ENCODE data around the gene TSSK3.

The TSSK3 gene

DNA sequence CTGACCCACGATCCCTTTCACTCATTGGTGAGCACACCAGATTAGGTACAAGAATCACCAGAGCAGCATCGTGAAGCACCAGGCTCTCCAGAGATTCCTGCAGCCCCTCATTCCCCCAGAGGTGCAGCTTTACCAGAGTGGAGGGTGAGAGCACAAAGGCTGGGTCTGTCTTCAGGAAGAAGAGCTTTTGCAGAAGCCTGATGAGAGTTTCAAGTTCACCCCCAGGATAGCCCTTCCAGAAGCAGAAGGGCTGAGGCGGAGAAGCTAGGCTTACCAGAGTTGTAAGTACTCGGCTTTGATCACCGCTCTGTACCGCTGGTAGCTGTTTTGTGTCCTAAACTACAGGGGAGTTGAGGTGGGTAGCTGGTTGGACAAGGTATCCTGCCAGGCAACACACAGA, 3.1 kb downstream of the TSSK3 start:
- Histone ChIP-seq H3K4me3 (ENCODE audit: low read depth, low read length) (no peak overlapping the region), H3K27ac (ENCODE audit: low read depth, low read length) (no peak overlapping the region), H3K27me3 (ENCODE audit: control insufficient read depth, insufficient read depth, low read length) (peaks cover 13% of the 10 kb centered on the region), H3K9me3 (ENCODE audit: control insufficient read depth, insufficient read depth, low read depth, low read length) (no peaks in the 10 kb centered on the region), H3K36me3 (ENCODE audit: control insufficient read depth, insufficient read depth, low read length) (peaks cover 58% of the 10 kb centered on the region), H3K4me1 (ENCODE audit: control insufficient read depth, insufficient read depth, low read length) (0 out of 2 replicates have a peak, but pooled peaks cover 10% of the 10 kb centered on the region), H3K9ac (ENCODE audit: low read length) (no peak overlapping the region)

- Histone ChIP-seq H3K9me3 (ENCODE audit: control insufficient read depth, insufficient read depth, low read depth, low read length) (no peaks in the 10 kb centered on the region), H3K4me3 (ENCODE audit: low read depth, low read length) (no peak overlapping the region), H3K36me3 (ENCODE audit: control insufficient read depth, insufficient read depth, low read length) (peaks cover 75% of the 10 kb centered on the region), H3K9ac (ENCODE audit: low read length) (no peak overlapping the region), H3K27me3 (ENCODE audit: control insufficient read depth, insufficient read depth, low read length) (no peaks in the 10 kb centered on the region), H3K4me1 (ENCODE audit: control insufficient read depth, insufficient read depth, low read length) (no peaks in the 10 kb centered on the region), H3K27ac (ENCODE audit: low read depth, low read length) (no peak overlapping the region)
Observed at GRCh38 chr1:32367912-32368635, 5.7 kb downstream of the TSSK3 start.

DNA sequence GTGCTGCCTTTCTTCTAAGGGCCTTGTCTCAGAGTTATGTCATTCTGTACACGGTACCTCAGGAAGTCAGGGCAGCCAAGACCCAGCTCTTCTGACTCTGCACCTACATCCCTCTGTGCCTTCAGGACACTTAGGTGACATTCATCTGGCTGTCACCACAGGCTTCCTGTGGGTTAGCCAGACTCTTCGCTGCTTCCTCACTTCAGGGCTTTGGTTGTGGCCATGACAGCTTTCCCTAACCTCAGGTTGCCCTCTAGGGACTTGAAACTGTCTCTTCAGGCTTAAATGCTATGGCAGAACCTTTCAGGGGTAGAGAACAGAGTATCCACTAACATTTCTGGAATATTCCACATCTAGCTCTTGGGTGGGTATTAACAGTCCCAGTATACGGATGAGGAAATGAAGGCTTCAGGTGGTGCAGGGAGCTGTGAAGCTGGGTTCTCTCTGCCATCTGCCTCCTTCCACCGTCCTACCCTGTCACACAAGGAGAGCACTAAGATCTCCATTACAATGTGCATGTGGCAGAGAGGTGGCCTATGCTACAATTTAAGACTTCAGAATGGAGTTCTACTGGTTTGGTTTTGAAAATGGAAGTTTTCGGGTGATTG, 9.9 kb downstream of the TSSK3 start:
- peaks cover 80% of the 10 kb centered on the region for H3K36me3 ChIP-seq (ENCODE audit: control insufficient read depth, insufficient read depth, low read length)
- no peaks in the 10 kb centered on the region for H3K9me3 ChIP-seq (ENCODE audit: control insufficient read depth, insufficient read depth, low read depth, low read length)
- no peak overlapping the region for H3K27ac ChIP-seq (ENCODE audit: low read depth, low read length)
- no peak overlapping the region for H3K9ac ChIP-seq (ENCODE audit: low read length)
- H3K4me1 ChIP-seq (ENCODE audit: control insufficient read depth, insufficient read depth, low read length), result no peaks in the 10 kb centered on the region
- no peaks in the 10 kb centered on the region for H3K27me3 ChIP-seq (ENCODE audit: control insufficient read depth, insufficient read depth, low read length)
- no peak overlapping the region for H3K4me3 ChIP-seq (ENCODE audit: low read depth, low read length)

GRCh38 chr1:32373996-32374592, 11.8 kb downstream of the TSSK3 start:
- H3K9ac ChIP-seq (ENCODE audit: low read length), result no peak overlapping the region
- H3K36me3 ChIP-seq (ENCODE audit: control insufficient read depth, insufficient read depth, low read length), result peaks cover 80% of the 10 kb centered on the region
- H3K27ac ChIP-seq (ENCODE audit: low read depth, low read length), result no peak overlapping the region

GRCh38 chr1:32376199-32376598, 13.9 kb downstream of the TSSK3 start:
- Histone ChIP-seq H3K4me1 (ENCODE audit: control insufficient read depth, insufficient read depth, low read length) (no peaks in the 10 kb centered on the region), H3K27me3 (ENCODE audit: control insufficient read depth, insufficient read depth, low read length) (no peaks in the 10 kb centered on the region), H3K36me3 (ENCODE audit: control insufficient read depth, insufficient read depth, low read length) (peaks cover 95% of the 10 kb centered on the region), H3K9ac (ENCODE audit: low read length) (no peak overlapping the region), H3K4me3 (ENCODE audit: low read depth, low read length) (no peak overlapping the region), H3K9me3 (ENCODE audit: control insufficient read depth, insufficient read depth, low read depth, low read length) (no peaks in the 10 kb centered on the region), H3K27ac (ENCODE audit: low read depth, low read length) (no peak overlapping the region)

More at GRCh38 chr1:32373996-32374592, 11.8 kb downstream of the TSSK3 start:
- H3K9me3 ChIP-seq (ENCODE audit: control insufficient read depth, insufficient read depth, low read depth, low read length), result no peaks in the 10 kb centered on the region
- H3K27me3 ChIP-seq (ENCODE audit: control insufficient read depth, insufficient read depth, low read length), result no peaks in the 10 kb centered on the region
- no peaks in the 10 kb centered on the region for H3K4me1 ChIP-seq (ENCODE audit: control insufficient read depth, insufficient read depth, low read length)
- no peak overlapping the region for H3K4me3 ChIP-seq (ENCODE audit: low read depth, low read length)

DNA sequence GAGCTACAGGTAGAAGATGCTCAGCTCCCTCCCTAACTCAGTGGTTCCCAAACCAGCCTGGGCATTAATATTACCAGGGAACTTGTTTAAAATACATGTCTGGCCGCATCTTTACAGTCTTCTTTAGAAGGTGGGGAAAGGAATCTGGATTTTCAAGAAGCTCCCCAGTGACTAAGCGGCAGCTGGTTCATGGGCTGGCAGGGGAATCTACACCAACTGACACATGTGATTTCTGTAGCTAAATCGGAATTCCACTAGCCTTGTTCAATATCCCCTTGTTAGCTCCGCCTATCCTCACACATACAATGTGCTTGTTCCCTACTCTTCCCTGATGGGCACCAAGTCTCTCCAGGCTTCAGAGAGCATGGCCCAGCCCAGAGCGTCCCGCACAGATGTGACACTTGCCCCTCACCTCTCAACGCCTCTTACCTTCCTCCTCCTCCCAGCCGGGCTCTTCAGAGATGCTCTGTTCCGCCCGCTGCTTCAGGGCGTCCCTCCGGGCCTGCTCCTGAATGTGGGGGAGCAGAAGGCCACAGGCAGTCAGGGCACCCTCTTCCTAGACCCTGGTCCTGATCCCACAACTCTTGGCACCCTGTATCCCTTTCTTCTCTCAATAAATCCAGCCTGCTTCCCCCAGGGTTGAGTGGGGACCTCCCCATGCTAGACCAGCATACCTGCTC, 15.3 kb downstream of the TSSK3 start:
- Histone ChIP-seq H3K27ac (ENCODE audit: low read depth, low read length) (no peak overlapping the region), H3K27me3 (ENCODE audit: control insufficient read depth, insufficient read depth, low read length) (no peaks in the 10 kb centered on the region), H3K4me3 (ENCODE audit: low read depth, low read length) (no peak overlapping the region), H3K9me3 (ENCODE audit: control insufficient read depth, insufficient read depth, low read depth, low read length) (no peaks in the 10 kb centered on the region), H3K4me1 (ENCODE audit: control insufficient read depth, insufficient read depth, low read length) (no peaks in the 10 kb centered on the region), H3K36me3 (ENCODE audit: control insufficient read depth, insufficient read depth, low read length) (peaks cover 97% of the 10 kb centered on the region), H3K9ac (ENCODE audit: low read length) (no peak overlapping the region)

GRCh38 chr1:32380057-32380456, 17.7 kb downstream of the TSSK3 start:
- H3K36me3 ChIP-seq (ENCODE audit: control insufficient read depth, insufficient read depth, low read length), result peaks cover 99% of the 10 kb centered on the region
- no peak overlapping the region for H3K4me3 ChIP-seq (ENCODE audit: low read depth, low read length)

DNA sequence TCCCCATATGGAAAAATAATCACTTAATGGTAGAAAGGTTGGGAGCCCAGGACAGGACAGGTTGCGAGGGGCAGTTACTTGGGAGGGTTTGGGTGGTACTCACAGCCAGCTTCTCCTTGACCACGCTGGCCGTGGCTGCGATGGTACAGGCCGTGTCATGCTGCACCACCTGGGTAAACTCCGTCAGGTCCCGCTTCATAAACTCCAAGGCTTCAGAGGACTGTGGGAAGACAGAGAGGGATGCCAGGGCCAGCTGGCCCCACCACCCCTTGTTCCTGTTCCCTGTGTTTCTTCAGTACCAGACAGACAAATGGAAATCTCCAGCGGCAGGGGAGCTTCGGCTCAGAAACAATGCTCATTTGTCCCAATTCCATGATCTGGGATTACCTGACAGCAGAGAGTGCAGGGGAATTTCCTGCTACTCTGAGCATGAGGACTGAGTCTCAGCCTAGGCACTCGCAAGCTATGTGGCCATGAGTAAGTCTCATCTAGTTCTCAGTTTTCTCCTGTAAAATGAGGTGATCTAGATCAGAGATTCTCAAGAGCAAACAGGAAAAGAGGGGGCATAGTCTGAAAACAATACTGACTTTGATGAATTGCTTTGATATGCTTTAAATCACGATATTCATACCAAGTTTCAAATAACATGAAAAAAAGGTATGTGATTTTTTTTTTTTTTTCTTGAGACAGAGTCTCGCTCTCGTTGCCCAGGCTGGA, 24.5 kb downstream of the TSSK3 start:
- no peak overlapping the region for H3K27ac ChIP-seq (ENCODE audit: low read depth, low read length)
- no peaks in the 10 kb centered on the region for H3K9me3 ChIP-seq (ENCODE audit: control insufficient read depth, insufficient read depth, low read depth, low read length)
- peaks cover 92% of the 10 kb centered on the region for H3K36me3 ChIP-seq (ENCODE audit: control insufficient read depth, insufficient read depth, low read length)
- H3K4me1 ChIP-seq (ENCODE audit: control insufficient read depth, insufficient read depth, low read length), result no peaks in the 10 kb centered on the region
- no peaks in the 10 kb centered on the region for H3K27me3 ChIP-seq (ENCODE audit: control insufficient read depth, insufficient read depth, low read length)
- H3K9ac ChIP-seq (ENCODE audit: low read length), result no peak overlapping the region
- H3K4me3 ChIP-seq (ENCODE audit: low read depth, low read length), result no peak overlapping the region

More at GRCh38 chr1:32380057-32380456, 17.7 kb downstream of the TSSK3 start:
- Histone ChIP-seq H3K4me1 (ENCODE audit: control insufficient read depth, insufficient read depth, low read length) (no peaks in the 10 kb centered on the region), H3K9me3 (ENCODE audit: control insufficient read depth, insufficient read depth, low read depth, low read length) (no peaks in the 10 kb centered on the region), H3K27me3 (ENCODE audit: control insufficient read depth, insufficient read depth, low read length) (no peaks in the 10 kb centered on the region), H3K27ac (ENCODE audit: low read depth, low read length) (no peak overlapping the region), H3K9ac (ENCODE audit: low read length) (no peak overlapping the region)

GRCh38 chr1:32388641-32389040, 26.3 kb downstream of the TSSK3 start:
- peaks cover 78% of the 10 kb centered on the region for H3K36me3 ChIP-seq (ENCODE audit: control insufficient read depth, insufficient read depth, low read length)
- no peak overlapping the region for H3K9ac ChIP-seq (ENCODE audit: low read length)
- H3K4me1 ChIP-seq (ENCODE audit: control insufficient read depth, insufficient read depth, low read length), result peaks cover 6% of the 10 kb centered on the region; the same call in 1 of the 2 replicates
- no peaks in the 10 kb centered on the region for H3K9me3 ChIP-seq (ENCODE audit: control insufficient read depth, insufficient read depth, low read depth, low read length)
- H3K27me3 ChIP-seq (ENCODE audit: control insufficient read depth, insufficient read depth, low read length), result no peaks in the 10 kb centered on the region
- H3K4me3 ChIP-seq (ENCODE audit: low read depth, low read length), result no peak overlapping the region
- H3K27ac ChIP-seq (ENCODE audit: low read depth, low read length), result no peak overlapping the region

- H3K27me3 ChIP-seq (ENCODE audit: control insufficient read depth, insufficient read depth, low read length), result no peaks in the 10 kb centered on the region
- H3K4me1 ChIP-seq (ENCODE audit: control insufficient read depth, insufficient read depth, low read length), result peaks cover 6% of the 10 kb centered on the region; the same call in 1 of the 2 replicates
- H3K9me3 ChIP-seq (ENCODE audit: control insufficient read depth, insufficient read depth, low read depth, low read length), result no peaks in the 10 kb centered on the region
- H3K27ac ChIP-seq (ENCODE audit: low read depth, low read length), result no peak overlapping the region
- H3K9ac ChIP-seq (ENCODE audit: low read length), result no peak overlapping the region
- no peak overlapping the region for H3K4me3 ChIP-seq (ENCODE audit: low read depth, low read length)
- peaks cover 55% of the 10 kb centered on the region for H3K36me3 ChIP-seq (ENCODE audit: control insufficient read depth, insufficient read depth, low read length)
Observed at GRCh38 chr1:32390904-32391870, 28.8 kb downstream of the TSSK3 start.
